HG03442 (cell line): Measurements from ENCODE around the gene CCDC27.

ENCODE experiments used
- ATAC-seq: cut with Tn5 transposase; IDR thresholded peaks from one replicate; pipeline ENCODE4 v1.9.1; 2021; ENCODE audit warnings: mild to moderate bottlenecking, moderate library complexity; ENCODE audit not compliant: unreplicated experiment

Gene CCDC27

GRCh38 chr1:3816331-3817137 lies 64.3 kb downstream of the CCDC27 start:
- no peak for ATAC-seq

- ATAC-seq = no peak
These were observed 65.0 kb downstream of the CCDC27 start for GRCh38 chr1:3817138-3817740.

GRCh38 chr1:3817821-3818597 lies 65.8 kb downstream of the CCDC27 start:
- no peak for ATAC-seq

- no peak for ATAC-seq
These were observed 67.5 kb downstream of the CCDC27 start for GRCh38 chr1:3819771-3820200.

- no peak for ATAC-seq
These were observed 68.1 kb downstream of the CCDC27 start for GRCh38 chr1:3820316-3820715.

GRCh38 chr1:3821004-3821403 lies 68.8 kb downstream of the CCDC27 start:
- no peak for ATAC-seq
